HG03280 (cell line): ENCODE data around the gene FAM234A.
"Not testable (repeated sequence)": the region's sequence is repeated elsewhere in the genome, so short reads cannot be mapped to it uniquely, and the experiment has no call there.

Experiments
- ATAC-seq: cut with Tn5 transposase; IDR thresholded peaks from one replicate; pipeline ENCODE4 v1.9.1; 2021; ENCODE audit warnings: mild to moderate bottlenecking, moderate library complexity; ENCODE audit not compliant: unreplicated experiment

The FAM234A gene

DNA sequence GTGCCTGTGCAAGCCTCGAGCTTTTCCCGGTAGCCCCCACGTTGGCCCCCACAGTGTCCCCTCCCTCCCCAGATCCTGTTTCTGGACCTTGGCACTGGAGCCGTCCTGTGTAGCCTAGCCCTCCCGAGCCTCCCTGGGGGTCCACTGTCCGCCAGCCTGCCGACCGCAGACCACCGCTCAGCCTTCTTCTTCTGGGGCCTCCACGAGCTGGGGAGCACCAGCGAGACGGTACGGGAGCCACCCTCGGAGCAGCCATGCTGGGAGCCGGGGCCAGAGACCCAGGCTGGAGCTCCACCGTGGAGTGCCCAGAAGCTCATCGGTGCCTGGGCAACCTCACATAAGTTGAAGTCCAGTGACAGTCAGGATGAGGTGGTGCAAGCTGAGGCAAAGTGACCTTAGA is 29.3 kb downstream of the FAM234A start:
- ATAC-seq: no peak

DNA sequence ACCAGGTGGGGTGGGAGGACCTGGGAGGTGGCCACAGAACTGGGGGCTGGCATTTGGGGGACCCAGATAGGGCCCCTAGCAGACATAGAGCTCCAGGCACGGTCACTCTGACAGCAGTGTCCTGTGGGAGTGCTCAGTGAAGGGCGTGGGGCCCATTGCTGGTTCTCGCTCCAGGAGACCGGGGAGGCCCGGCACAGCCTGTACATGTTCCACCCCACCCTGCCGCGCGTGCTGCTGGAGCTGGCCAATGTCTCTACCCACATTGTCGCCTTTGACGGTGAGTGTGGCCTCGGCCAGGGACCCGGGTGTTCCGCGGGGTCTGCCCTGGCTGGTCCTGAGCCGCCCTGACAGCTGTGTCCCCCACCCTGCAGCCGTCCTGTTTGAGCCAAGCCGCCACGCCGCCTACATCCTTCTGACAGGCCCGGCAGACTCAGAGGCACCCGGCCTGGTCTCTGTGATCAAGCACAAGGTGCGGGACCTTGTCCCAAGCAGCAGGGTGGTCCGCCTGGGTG is 29.9 kb downstream of the FAM234A start:
- ATAC-seq: no peak

DNA sequence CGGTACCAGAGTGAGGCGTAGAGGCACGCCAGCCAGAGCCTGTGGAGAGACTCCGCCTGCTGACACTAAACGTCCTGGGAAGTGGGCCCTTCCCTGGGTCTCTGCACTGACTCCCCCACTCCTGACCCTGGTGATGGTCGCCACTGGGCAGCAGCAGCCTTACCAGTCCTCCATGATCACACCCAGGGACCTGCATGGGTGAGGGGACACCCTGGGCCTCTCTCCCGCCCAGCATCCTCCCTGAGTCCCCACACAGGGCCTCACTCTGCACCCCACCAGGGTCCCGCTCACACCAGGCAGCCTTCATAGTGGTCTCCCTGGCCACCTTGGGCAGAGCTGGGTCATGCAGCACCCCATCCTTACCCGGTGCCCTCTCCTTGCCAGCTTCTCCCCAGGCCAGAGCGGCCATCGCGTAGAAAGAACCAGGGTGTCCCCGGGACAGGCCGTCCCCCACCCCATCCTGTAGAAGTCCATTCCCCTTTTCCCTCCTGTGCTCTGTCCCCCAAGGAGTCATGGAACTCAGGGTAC is 30.4 kb downstream of the FAM234A start:
- no peak for ATAC-seq

DNA sequence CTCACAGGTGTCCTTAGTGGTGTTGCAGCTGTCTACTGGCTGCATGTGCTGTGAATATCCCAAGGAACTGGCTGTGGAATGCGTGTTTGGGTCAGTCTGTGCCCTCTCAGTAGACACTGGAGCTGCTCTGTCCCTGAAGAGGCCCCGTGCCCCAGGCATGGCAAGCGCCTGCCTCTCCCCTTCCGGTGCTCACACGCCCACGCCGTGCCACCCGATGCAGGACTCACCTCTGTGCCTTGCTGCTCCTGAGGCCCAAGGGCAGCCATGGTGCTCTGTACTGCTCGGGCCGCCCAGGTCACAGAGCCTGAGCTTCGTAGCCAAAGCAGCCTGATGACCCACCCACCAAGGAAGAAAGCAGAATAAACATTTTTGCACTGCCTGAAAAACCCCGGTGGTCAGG is 31.1 kb downstream of the FAM234A start:
- no peak for ATAC-seq

DNA sequence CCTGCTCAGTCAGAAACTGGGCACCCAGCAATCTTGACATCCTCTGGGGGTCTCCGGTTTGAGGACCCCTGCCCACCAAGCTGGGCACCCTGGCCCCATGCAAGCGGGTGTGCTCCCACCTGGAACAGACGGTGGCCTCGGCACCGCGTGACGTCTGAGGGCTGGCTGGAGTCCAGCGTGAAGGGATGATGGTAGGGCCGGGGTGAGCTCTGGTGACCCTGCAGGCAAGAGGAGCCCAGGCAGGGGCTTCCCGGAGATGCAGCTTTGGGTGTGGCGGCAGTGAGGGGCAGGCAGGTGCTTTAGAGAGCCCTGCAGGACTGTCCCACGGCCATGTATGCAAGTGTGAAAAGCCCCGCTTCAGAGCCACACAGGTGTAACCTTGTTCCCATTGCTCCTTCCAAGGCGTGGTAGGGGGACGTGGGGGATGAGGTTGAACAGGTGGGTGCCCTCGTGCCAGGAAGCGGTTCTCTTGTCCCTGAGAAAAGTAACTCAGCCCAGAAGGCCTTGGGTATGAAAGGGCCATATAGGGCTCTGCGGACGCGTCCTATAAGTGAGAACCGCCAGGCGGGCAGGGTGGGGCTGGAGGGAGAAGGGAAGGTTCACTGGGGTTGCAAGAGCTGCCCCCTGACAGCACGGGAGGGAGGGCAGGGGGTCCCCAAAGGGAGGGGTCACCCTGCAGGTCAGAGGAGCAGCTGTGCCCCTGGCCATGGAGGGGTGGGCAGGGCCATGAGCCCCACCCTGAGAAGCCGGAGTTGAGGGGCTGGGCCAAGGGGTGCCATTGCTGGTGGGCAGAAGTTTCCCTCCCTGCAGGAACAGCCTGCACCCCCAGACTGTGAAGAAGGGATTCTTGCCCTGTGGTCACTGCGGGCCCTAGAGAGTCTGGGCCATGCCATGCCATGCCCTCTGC is 31.9 kb downstream of the FAM234A start:
- no peak for ATAC-seq

DNA sequence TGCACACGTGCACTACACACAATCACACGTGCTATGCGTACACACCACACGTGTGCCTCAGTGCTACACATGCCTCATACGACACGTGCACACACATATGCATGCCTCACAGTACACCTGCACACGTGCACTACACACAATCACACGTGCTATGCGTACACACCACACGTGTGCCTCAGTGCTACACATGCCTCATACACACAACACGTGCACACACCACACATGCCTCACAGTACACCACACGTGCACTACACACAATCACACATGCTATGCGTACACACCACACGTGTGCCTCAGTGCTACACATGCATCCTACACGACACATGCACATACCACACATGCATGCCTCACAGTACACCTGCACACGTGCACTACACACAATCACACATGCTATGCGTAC is 32.9 kb downstream of the FAM234A start:
- ATAC-seq: not testable (repeated sequence)

DNA sequence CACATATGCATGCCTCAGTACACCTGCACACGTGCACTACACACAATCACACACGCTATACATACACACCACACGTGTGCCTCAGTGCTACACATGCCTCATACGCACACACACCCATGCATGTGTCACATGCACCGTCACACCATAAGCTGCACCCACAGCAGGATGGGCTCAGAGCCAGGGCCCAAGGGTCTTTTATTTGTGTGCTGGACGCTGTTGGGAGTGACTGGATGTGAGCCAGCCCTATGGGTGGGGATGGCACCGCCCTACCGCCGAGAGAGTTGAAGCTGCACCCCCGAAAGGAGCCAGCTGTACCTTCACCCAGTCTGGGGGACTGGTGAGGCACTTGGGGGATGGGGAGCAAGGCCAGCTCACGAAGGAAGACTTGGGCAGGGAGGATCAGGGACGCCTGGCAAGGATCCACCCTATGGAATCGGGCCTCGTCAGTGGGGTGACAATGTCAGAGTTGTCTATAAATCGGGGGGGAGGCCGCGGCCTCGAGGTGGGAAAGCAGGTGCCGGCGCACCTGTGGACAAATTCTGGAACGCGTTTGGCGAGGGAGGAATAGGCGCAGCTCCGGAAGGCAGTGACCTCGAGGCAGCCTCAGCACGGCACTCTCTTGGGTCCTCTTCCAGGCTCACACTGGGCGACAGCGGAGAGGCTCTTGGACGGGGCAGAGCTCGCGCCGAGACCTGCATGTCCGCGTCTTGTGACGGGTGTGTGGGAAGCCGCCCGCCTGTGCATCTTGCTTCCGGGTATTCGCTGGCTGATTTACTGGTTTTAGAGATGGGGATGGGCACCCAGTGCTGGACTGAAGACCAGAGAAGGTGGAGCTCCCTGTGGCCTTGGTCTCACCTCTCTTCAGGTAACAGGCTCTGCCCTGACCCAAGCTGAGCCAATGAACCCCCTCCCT is 33.8 kb downstream of the FAM234A start:
- ATAC-seq: no peak

DNA sequence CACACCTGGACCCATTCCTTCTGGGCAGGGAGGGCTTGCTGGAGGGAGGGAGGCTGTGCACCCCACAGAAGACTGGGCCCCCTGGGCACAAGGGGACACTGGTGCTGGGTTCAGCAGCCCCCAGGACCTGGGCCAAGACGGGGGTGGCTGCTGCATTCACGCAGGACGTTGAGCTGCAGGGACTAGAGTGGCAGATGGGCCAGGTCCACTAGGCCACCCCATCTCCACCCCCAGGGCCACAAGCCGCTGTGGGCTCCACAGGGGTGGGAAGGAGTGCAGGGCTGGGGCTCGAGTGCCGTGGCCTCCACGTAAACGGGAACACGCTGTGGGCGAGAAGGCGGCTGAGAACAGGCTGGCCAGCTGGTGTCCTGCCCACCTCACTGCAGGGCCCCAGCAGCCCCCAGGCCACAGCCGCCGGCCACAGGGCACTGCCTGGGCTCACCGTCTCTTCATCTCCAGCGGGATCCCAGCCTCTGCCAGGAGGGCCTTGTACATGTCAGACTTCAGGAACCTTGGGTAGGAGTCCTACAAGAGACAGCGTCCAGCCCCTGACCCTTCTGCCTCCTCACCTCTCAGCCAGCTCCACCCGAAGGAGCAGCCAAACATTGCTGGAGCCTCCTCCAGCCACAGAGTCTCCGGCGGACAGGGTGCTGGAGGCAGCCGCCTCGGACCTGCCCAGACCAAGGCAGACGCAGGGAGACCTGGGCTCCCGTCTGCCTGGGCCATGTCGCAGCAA is 34.6 kb downstream of the FAM234A start:
- no peak for ATAC-seq

DNA sequence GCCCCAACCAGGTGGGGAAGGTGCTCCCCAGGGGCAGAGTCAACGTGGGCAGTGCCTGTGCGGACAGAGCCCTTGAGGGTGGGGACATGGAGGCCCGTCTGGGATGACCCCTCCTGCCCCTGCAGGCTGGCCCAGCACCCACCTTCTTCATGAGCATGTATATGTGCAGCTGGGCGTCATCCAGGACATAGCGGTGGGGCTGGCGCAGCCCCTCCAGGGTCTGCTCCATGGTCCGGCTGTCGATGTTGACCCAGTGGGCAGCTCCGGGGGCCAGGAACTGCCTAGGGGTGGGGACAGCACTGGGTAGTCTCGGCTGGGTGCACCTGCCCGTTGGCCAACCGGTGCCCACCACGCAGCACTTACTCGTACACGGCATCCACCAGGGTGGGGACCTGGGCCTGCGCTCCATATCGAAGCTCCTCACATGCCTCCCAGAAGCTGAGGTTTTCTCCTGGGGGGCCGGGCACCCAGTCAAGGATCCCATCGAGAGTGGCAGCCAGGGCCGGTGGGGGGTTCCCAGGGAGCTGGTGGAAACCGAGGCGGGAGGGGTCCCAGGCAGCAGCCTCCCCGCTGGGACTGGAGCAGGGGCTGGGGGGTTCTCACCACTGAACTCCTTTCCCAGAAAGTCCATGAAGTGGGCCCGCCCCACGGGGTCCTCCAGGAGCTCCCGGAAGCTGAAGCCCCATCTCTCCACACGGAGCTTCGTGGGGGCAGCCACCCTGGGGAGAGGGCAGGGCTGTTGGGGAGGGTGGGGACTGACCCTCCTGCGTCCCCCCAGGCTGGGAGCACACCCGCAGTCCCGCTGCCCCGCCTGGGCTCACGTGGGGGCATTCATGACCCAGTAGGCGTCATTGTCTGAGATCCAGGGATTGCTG is 36.0 kb downstream of the FAM234A start:
- ATAC-seq: no peak

DNA sequence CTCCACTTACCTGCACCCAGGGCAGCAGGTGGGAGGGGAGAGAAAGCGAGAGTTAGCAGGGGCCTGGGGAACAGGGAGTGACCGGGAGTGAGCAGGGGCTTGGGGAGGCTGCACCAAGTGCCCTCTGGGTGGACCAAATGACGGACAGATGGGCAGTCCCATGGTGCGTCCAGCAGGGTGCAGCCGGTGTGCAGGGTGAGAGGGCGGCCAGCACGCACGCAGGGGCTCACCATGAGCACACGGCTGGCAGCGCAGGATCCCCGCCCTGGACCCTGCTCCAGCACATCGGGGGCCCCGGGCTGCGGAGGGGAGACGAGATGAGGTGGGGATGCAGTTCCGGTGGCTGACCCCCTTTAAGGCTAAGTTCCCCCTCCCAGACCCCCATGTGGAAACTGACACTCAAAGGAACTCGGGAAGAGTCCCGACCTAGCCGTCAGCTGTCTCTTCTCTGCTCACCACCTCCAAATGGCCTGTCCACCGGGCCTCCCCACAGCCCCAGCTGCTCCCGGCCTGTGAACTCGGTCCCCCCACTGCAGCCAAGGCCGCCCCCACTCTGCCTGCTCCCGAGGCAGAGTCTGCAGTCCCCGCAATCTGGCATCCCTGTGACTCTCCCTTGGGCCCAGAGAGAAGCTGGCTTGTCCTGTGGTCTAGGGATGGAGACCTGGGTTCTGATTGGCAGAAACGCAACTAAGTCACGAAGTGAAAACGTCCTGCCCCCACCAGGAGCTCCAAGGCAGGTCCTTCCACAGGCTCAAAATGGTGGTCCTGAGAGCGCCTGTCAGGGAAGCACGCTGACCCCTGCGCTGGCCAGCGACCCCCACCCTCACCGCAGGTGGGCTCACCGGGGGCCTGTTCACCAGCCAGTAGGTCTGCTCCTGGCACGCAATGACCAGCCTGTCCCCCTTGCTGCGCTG is 38.3 kb downstream of the FAM234A start:
- no peak for ATAC-seq

DNA sequence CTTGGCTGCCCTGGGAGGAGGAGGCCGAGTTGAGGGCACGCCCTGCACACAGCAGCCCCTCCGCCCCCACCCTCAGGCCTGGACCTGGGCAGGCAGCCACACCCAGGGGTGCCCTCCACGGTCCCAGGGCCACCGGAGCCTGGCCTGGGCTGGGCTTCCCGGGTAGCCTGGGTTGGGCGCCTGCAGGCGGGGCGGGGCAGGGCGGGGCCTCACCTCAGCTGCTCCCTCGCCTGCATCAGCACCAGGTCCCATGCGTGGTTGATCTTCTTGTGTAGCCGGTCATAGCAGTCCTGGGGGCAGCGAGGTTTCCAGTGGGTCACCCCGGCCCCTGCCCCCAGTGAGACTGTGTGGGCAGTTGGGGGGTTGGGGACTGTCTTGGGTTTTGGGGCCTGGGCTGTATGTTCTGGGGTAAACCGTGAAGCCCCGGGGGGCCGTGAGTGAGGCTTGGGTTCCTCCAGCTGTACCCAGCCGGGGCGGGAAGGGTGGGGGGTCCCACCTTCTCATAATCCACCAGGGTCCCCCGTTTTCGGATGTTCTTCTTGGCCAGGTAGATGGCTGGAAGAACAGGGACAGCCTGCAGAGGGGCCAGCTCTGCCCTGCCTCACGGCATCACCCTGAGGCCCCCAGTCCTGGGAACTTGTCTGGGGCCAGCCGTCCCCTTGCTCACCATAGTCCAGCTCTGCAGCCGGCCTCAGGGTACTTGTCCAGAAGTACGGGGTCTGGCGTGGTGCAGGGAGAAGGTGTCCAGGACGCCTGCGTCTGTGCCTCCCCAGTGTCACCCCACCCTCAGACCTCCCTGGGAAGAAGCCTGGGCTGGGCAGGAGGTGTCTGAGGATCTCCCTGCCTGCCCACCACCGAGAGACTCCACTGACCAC is 39.2 kb downstream of the FAM234A start:
- ATAC-seq: no peak

DNA sequence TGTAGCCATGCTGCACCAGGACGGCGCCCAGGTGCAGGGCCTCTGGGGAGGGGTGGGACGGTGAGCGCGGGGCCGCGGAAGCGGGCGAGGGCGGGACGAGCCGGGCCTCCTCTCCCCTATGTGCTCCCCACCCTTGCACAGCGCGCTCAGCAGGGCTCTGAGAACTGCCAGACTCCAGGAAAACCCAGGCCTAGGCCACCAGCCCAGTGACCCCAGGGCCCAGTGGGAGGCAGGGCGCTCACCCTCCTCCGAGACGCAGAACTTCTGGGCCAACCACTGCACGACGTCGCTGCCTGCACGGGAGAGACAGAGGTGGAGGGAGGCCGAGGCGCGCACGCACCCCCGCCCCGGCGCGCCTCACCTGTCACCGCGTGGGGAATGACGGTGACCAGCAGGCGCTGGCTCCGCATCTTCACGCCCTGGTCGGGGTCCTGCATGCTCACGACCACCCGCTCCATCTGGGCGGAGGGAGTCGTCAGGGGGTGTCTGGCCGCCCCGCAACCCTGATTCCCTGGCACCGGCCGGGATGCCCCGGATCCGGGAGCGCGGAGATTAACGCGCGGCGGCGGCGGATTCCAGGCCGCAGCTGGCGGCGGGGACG is 40.5 kb downstream of the FAM234A start:
- no peak for ATAC-seq

DNA sequence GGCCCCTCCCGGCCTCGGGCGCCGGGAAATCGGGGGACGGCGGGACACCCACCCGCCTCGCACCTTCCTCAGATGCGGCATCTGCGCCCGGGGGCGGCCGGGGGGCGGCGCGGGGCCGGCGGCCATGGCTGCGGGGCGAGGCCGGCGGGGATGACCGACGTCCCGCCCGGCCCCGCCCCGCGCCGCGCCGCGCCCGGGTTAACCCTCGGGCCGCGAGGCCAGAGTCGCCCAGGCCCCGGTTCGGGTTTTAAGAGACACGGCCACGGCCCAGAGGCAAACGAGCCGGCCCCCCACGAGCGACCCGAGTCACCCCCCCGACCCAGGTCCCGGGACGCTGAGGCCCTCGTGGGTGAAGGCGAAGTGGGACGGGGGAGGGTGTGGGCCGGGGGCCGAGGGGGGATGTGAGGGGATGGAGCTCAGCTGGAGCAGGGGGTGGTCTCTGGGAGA is 41.2 kb downstream of the FAM234A start, which contains the start of gene RGS11:
Gene RGS11, minus strand, starts transcription at position 159 of the 447 bp plus-strand sequence. Its CDS starts 33 bp downstream, at position 126.
- no peak for ATAC-seq

DNA sequence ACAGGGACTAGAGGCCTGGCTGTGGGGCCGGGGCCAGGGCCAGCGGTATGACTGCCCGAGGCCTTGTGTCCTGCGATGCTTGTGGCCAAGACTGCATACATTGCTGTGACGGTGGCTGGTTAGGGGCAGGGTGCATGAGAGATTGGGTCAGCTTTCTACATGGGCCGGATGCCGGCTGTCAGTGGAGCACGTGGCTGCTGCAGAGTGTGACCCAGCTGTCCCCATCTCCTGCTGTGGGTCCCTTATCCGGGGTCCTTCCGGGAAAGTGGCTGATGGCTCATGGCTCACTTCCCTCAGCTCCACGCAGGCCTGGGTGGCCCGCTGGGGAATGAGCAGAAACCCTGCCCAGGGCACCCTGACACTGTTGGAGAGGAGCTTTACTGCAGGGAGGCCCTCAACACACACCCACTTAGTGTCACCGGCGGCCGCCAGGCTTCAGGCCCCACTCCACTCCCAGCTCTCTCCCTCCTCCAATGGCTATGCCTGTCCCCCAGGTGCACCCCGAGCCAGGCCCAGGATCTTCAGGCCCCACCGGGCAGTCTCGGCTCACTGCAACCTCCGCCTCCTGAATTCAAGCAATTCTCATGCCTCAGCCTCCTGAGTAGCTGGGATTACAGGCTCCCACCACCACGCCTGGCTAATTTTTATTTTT is 41.9 kb downstream of the FAM234A start:
- ATAC-seq: no peak

DNA sequence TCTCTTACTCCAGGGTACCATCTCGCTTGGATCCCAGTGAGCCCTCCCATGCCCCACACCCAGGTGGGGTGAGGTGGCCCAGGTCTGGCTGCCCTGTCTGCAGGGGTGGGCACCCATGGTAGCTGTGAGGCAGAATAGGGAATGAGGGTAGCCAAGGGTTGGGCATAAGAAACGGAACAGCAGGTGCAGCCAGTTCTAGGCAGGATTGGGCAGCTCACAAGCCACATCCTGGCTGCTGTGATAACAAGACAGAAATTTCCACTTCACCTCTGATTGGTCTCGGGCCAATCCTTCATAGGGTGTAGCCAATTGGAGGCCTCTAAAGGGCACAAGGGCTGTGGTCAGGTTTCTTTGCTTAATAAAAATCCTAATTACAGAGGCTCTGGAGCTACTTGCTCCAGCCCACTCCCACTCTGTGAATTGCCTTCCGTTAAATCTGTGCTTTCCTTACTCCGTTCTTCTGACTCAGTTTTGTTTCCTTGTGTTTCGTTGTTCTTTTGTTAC is 44.3 kb downstream of the FAM234A start:
- no peak for ATAC-seq

DNA sequence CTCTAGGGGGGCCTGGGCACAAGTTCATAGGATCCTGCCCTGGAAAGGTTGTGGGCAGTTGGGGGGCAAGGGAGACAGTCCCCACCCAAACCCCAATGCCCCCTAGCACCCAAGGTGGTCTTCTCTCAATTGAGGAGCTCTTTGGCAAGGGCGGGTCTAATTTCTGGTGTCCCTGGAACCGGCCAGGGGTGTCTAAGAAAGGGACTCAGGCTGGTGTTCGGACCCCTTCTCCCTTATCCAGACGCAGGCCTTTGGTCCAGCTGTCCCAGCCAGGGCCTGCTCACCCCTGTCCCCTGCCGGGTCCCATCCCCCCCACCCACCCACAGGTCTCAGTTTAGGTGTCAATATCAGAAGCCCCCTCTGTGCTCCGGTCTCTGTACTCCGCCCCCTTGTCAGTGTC is 44.9 kb downstream of the FAM234A start:
- no peak for ATAC-seq
